OCI-LY1 (cell line): ENCODE results near the gene BIRC5.

Source experiments
- EZH2 ChIP-seq: fragments of 200-600 bp; sonication (generic), shearing (Covaris generic); IDR thresholded peaks from 2 replicates; pipeline ENCODE4 v1.8.0; 2017; ENCODE audit warnings: borderline replicate concordance, mixed run types, mild to moderate bottlenecking, antibody characterized with exemption, low read length, moderate library complexity, mixed read lengths
- TF ChIP-seq, protein P1 (sequence below): fragments of 200-600 bp; sonication (generic), shearing (Covaris generic); IDR thresholded peaks from 2 replicates; pipeline ENCODE4 v1.5.1; 2017; ENCODE audit warnings: mild to moderate bottlenecking, antibody characterized with exemption, low read length, moderate library complexity, mixed read lengths

DNA sequence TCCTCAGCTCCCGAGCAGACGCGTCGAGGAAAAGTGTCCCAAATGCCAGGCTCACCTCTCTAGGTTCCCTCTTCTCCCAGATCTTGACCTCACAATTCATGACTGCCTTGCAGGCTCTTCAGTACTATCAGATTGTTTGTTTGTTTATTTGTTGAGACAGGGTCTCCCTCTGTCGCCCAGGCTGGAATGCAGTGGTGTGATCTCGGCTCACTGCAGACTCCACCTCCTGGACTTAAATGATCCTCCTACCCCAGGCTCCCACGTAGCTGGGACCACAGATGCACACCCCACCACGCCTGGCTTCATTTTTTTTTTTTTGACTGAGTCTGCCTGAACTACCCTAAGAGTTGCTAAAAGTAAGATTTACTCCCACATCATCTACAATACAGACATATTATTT, 33.3 kb downstream of the BIRC5 start:
- TF ChIP-seq, protein P1, sequence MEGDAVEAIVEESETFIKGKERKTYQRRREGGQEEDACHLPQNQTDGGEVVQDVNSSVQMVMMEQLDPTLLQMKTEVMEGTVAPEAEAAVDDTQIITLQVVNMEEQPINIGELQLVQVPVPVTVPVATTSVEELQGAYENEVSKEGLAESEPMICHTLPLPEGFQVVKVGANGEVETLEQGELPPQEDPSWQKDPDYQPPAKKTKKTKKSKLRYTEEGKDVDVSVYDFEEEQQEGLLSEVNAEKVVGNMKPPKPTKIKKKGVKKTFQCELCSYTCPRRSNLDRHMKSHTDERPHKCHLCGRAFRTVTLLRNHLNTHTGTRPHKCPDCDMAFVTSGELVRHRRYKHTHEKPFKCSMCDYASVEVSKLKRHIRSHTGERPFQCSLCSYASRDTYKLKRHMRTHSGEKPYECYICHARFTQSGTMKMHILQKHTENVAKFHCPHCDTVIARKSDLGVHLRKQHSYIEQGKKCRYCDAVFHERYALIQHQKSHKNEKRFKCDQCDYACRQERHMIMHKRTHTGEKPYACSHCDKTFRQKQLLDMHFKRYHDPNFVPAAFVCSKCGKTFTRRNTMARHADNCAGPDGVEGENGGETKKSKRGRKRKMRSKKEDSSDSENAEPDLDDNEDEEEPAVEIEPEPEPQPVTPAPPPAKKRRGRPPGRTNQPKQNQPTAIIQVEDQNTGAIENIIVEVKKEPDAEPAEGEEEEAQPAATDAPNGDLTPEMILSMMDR = no peak
- TF ChIP-seq EZH2 = no peak
